Endothelial cell of umbilical vein (primary cell): ENCODE measurements around the gene FAM193A.
"Not testable (repeated sequence)": the region's sequence is repeated elsewhere in the genome, so short reads cannot be mapped to it uniquely, and the experiment has no call there.

ENCODE experiments used
- CTCF ChIP-seq, 2 donors: IDR thresholded peaks; 1 replicate in 1 of 2; 2 replicates in 1 of 2; pipeline ENCODE4 v1.5.1; 2011; ENCODE audit warnings: low read length in 2 of 2, mild to moderate bottlenecking in 2 of 2, moderate library complexity in 2 of 2, control low read depth in 1 of 2, inconsistent platforms in 1 of 2, low read depth in 1 of 2; ENCODE audit not compliant: insufficient read depth in 1 of 2; ENCODE audit errors: extremely low read depth in 1 of 2
- EZH2 ChIP-seq: IDR thresholded peaks from 2 replicates; pipeline ENCODE4 v1.6.1; 2012; ENCODE audit warnings: borderline replicate concordance, low read depth, mild to moderate bottlenecking, moderate library complexity, low read length, inconsistent platforms; ENCODE audit not compliant: severe bottlenecking
- GATA2 ChIP-seq: IDR thresholded peaks from 2 replicates; pipeline ENCODE4 v1.7.0; 2011; ENCODE audit warnings: low read depth, mild to moderate bottlenecking, moderate library complexity, mixed read lengths, low read length; ENCODE audit not compliant: insufficient read length, insufficient read depth
- MAX ChIP-seq: IDR thresholded peaks from 2 replicates; pipeline ENCODE4 v1.6.1; 2011; ENCODE audit not compliant: insufficient read depth, insufficient read length
- MYC ChIP-seq: IDR thresholded peaks from one replicate; pipeline ENCODE4 v1.6.1; 2011; ENCODE audit warnings: mild to moderate bottlenecking, low read depth, low read length
- POLR2A ChIP-seq: IDR thresholded peaks from 2 replicates; pipeline ENCODE4 v1.6.1; 2012; ENCODE audit warnings: low read depth, mild to moderate bottlenecking, control low read depth, low read length
- POLR2AphosphoS5 ChIP-seq: IDR thresholded peaks from 2 replicates; pipeline ENCODE4 v1.6.1; 2012; ENCODE audit warnings: low read depth, mild to moderate bottlenecking, control low read depth, low read length, moderate library complexity; ENCODE audit not compliant: insufficient read depth

- not testable (repeated sequence) for TF ChIP-seq GATA2; CTCF (IDR thresholded peaks at IDR 0.05; ENCODE audit: extremely low read depth in 1 of 2, insufficient read depth in 1 of 2, low read depth in 1 of 2, low read length in 2 of 2); POLR2A; POLR2AphosphoS5; MAX; EZH2; MYC
Measured at GRCh38 chr4:2543580-2544191, 7.2 kb downstream of the FAM193A start.
